K562 (cell line): ENCODE results near the gene SRC. TPM values are rescaled to one million over a fixed set of nuclear protein-coding genes. Genes with fewer than 3 reads are reported as not detected.

Experiments
- HNRNPL ChIP-seq: fragments of 200-400 bp; formaldehyde crosslinking; IDR thresholded peaks from 2 replicates; pipeline ENCODE4 v1.6.1; 2017; ENCODE audit warnings: low read depth, mild to moderate bottlenecking, low read length
- LEF1 ChIP-seq: fragments of 450-650 bp; IDR thresholded peaks from 2 replicates; pipeline ENCODE4 v1.6.1; 2016; ENCODE audit warnings: mild to moderate bottlenecking
- RERE ChIP-seq: sonication (generic); formaldehyde crosslinking; IDR thresholded peaks from 2 replicates; pipeline ENCODE4 v1.8.0; 2023; ENCODE audit warnings: missing genetic modification reagents, mild to moderate bottlenecking, borderline replicate concordance
- polyA plus RNA-seq, 8 experiments: library from polyadenylated mRNA; depleted of rRNA in 4 of 8; stranded (reverse) in 5 of 8; unstranded in 3 of 8; fragments of >200 nt; fragmentation: Nextera tagmentation in 2 of 8; fragmentation: Illumina TruSeq in 1 of 8; extraction: Ambion mirVana in 2 of 8; extraction: Trizol in 1 of 8; gene quantifications; 2 replicates each; pipeline versions ENCODE4 v1.2.1 to v1.2.3, GENCODE V29; 2011 to 2014; ENCODE audit warnings: inconsistent platforms in 1 of 8, missing spikeins in 1 of 8
- total RNA-seq, 7 experiments: library from RNA; depleted of rRNA in 6 of 7; stranded (reverse); fragments of >200 nt in 6 of 7; fragmentation: Illumina TruSeq in 2 of 7; extraction: Trizol in 2 of 7; gene quantifications; 2 replicates each; pipeline versions ENCODE4 v1.2.1 to v1.2.3, GENCODE V29; 2011 to 2021; ENCODE audit warnings: low replicate concordance in 1 of 7

SRC gene
- total and polyA plus RNA-seq, 9 of the 15 experiments (the other 6 are each of a cell fraction or from before 2014, with no cell fraction given) = 0.06 to 8.5 (median 3.1) TPM

DNA sequence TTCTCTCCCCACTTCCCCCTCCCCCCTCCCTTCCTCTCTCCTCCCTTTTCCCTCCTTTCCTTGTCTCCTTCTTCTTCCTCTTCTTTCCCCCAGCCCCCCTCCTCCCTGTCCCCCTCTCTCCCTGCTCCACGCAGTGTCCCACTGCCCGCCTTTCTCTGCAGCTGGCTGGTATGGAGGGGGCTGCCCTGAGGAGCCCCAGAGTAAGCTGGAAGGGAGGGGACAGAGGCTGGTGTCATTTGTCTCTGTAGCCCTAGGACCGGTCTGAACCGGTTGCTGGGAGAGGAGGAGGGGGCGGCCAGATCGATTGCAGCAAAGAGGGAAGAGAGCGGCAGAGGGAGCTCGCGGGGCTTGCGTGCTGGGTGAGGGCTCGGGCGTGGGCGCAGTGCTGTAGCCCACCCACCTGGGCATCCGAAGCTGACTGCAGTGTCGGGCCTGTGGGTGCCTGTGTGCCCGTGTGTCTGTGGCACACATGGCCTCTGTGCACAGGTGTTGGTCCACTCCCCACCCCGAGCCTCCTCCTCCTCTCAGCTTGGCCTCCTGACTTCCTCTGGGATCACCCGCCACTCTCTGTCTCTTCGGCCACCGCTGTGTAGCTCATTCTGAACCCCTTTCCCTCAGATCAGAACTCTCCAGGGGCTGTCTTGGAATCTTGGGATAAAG is 50.6 kb downstream of the SRC start (continued):
- TF ChIP-seq RERE (CRISPR knock-in tag) (no peak), HNRNPL (0 out of 2 replicates have a peak, but pooled peaks have one; percentile 50), LEF1 (0 out of 2 replicates have a peak, but pooled peaks have one; percentile 44)
